NCI-H446 (cell line): ENCODE results near the gene EGLN3.
"Not testable (repeated sequence)": the region's sequence is repeated elsewhere in the genome, so short reads cannot be mapped to it uniquely, and the experiment has no call there.

Source experiments
- DNase-seq, 2 experiments: peaks; one replicate each; lab custom pipeline; 2025; lab: John Stamatoyannopoulos, UW

The EGLN3 gene

DNA sequence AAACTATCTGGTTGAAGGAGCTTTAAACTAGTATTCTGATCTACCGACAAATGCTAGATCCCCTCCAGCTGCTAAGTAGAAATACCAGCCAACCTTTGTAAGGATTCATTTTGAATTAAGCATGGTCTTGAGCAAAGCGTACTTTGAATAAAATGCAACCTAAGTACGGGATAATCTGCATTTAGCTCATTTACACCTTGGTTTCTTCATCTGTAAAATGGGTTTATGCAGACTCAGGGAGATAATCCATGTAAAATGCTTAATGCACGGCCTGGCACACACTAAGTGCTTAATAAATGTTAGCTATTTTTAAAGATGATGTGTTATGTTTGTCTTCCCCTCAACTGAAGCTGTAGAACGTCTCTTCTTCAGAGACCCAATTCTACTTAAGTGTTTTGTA, 15.9 kb downstream of the EGLN3 start:
- DNase-seq: no peak

DNA sequence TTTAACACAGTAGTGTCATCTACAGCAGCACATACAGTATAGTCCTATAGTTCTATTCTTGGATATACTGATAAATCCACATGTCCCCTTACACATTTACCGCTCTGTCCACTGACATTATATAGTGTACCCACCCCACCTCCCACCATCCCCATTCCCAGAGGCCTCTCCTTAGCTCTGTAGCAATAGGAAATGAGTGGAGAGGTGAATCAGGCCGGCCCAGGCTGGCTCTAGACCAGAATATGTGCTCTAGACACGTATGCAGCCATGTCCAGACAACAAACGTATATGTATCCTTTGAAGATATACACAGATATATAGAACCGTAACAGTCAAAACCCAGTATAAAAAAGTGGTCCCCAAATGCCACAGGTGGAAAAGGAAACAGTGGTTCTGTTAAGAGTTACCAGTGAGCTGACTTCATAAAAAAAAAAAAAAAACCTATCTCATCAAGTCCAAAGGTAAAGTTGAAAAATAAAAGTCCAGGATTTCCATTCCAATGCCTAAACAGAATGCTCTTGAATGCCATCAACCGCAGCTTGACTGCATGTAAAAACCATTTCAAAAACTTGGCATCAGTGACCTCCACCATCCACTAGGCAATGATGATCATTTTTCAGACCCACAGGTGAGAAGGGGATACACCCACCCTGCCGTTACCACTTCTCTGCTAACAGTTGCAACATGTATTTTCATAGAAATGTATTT, 16.7 kb downstream of the EGLN3 start:
- DNase-seq: peak in 1 of 2 experiments; percentile 30

DNA sequence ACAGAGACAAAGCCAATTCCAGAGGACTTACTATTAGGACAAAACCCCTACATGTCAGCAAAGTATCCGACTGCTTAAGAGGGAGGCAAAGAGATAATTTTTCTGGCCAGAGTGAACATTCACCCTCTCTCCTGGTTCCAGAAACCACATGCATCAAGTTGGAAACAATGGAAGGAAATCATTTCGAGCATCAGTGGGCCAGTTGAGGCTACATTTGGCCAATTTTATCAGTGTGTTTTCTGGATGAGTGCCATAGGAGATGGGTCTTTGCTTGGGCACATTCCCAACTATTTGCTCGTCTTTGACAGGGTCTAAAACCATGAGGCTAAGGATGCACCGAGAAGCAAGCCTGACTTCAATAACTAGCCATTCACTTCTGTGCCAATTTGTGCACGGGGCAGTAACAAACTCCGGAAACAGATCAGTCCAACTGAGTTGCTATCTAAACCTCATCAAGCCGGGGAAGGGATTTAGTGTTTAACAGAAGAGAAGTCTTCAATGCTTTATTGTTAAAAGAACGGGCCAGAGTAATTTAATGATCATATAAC, 17.4 kb downstream of the EGLN3 start:
- peak; percentile 81 to 86 for DNase-seq

DNA sequence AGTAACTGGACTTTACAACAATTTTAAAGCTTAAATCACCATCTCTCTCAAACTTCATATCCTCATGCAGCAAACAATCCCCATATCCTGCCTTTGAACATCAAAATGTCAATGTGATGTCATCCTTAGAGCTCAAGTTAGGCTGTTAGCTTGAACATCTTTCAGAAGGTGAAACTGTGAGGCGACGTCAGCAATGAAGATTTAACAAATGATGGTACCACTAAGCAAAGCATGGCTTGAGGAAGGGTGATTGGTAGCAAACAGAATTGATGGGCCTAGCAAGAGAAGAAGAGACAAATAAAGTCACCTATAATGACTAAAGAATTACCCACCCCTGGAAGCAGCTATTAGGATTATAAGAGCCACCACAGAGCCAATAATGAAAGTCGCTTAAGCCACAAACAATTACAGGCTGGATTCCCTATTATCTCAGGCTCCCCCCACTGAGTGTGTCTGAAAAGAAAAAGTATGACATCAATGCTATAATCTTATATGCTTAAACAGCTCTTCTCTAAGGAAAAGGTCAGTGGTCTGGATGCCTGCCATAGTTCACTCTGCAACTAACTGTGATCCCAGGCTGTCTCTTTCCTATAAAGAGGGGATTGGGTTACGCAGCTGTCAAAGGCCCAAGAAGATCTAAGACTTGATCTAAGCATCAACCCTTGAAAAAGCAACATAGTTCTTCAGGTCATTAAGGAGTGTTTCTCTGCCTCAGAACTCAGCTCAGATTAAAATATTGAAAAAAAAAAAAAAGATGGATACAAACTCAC, 18.1 kb downstream of the EGLN3 start:
- DNase-seq: peak in 1 of 2 experiments; percentile 66

DNA sequence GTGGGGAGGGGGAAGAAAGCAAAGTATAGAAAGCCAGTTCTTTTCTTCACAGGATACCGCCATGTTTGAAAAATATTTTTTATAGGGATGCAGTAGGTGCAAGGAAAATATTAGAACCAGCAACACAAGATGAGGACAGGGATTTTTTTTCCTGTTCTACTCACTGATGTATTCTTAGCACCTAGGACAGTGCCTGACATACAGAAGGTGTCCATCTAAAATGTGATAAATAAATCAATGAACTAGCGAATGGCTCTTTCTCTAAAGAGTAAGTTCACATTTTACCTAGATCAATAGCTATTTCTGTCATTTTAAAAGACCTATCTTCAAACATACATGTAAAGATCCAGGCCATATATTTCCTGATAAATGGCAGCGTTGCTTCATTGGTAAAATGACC, 18.8 kb downstream of the EGLN3 start:
- DNase-seq: no peak

DNA sequence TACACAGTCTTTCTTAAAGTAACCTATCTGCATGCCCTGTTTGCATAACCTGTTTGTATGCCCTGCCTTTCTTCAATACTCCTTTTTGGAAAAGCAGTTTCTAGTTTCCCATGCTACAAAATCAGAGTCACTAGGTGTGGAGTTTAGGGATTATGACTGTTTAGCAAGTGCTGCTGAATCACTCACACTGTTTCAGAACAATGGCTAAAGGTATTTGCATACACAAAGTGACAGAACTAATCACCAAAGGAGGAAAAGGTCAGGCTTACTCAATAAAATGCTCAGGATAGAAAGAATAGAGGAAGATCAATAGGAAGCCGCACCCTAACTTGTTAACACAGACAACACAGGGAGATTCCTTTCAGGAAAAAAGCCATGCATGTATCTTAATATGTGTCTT, 19.4 kb downstream of the EGLN3 start:
- DNase-seq: no peak

DNA sequence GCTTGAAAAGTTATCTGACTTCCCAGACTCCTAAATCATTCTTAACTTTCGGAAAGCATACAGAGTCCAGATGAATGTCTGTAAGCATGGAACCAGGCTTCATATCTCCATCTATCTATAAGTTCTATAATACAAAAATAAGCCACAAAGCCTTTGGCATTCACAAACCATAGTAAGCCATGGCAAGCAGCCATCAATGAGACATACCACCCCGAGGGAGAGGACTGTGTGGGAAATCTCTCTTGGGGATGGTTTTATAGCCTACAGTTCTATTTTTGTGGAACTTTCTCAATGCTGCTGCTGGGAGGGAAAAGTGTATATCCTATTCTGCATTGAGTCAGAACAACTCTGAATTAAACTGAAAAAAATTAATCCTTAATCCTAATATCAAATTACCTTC, 20.4 kb downstream of the EGLN3 start:
- DNase-seq: peak in 1 of 2 experiments; percentile 25

DNA sequence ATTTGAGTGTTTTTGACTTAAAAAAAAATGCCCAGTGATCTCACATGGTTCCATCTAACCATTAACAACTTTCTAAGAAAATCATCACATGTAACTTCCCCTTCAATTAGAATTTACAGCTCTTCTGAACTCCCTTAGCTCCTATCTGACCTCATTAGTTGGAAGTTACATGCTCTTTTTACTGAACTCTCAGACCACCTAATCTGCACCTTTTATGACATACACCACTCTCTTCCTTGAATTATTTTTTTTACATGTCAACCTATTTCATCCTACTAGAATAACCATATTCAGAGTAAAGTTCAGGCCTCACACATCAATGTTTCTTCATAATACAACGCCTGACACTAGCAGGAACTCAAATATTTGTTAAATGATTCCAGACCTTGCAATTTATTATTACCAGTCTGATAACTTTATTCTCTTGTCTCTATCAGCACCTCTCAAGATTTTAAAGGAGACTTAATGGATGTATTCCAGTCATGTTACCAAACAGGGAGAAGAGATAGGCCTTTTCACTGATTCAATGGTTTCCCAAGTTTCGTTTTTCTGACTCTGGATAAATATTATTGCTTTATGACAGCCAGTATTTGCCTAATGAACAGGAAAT, 21.0 kb downstream of the EGLN3 start:
- DNase-seq: no peak

DNA sequence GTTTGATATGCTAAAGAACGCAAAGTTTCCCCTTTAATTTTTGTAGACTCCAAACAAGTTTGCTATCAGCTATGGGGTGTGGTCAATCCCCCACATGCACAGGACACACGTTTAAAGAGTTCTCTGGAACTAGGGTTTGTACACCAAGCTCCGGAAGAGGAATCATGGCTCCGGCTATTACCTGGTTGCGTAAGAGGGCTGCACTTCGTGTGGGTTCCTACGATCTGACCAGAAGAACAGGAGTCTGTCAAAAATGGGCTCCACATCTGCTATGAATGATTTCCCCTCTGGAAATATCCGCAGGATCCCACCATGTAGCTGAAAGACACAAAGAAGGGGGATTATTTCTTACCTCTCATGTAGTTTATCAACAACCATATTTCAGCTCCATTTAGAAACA, 22.0 kb downstream of the EGLN3 start:
- DNase-seq: no peak

DNA sequence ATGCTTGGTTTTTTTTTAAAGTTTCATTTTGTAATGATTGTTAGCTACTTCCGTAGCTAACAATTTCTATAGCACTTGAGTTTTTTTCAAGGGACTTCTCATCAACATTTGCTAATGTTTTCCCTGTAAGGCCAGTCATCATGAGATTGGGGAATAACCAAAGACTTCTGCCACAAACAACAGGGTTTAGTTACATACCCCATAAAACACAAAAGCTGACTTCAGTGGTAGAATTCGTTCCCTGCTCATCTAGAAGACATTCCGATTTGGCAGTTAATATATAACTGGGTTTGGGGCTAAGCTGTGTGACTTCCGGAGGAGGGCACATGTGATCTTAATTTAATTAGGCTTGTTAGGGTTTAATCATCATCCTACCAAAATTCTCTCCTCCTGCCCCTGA, 22.9 kb downstream of the EGLN3 start:
- no peak for DNase-seq

DNA sequence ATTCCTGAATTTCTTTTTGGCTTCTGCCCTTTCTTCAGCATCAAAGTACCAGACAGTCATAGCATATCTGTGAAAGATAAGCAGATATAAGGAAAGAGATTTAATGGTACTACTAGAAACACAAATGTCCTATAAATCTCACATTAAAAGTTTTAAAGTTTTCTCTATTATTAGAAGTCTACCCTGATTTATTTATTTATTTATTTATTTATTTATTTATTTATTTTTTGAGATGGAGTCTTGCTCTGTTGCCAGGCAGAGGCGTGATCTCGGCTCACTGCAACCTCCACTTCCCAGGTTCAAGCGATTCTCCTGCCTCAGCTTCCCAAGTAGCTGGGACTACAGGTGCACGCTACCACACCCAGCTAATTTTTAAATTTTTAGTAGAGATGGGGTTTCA, 23.9 kb downstream of the EGLN3 start:
- not testable (repeated sequence) for DNase-seq

DNA sequence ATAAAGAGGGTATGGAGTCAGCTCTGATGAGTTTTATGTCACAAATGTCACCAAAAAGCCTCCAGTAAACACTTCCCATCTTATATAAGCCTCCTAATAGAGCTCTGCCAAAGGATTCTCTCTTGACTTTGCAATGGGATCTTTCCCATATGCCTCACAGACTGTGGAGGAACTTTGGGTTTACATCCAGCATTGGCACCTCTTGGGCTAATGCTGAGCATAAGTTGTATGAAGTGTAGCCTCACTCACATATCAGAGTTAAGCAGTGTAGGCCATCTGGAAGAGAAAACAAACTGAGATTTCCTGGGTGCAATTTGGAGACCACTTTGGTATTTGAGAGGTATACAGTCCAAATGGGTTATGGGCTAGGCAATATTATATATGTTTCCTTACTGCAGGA, 24.9 kb downstream of the EGLN3 start:
- DNase-seq: no peak

DNA sequence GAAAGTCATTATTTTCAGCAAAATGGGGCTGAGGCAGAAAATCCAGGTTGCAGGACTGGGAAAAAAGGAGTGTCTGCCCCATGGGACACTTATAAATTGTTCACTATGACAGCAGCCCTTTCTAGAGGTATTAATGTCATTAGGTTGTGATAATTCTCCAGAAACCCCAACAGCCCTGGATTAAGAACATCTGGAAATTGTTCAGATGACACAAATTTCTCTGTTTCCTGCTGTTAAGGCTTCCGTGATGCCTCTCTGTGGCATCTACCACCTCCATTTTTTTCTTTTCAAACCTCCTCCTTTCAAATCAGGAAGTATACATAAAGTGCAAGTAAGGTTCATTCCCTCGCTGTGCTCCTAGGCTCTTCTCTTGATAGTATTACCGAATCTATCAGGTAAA, 25.6 kb downstream of the EGLN3 start:
- DNase-seq: no peak

DNA sequence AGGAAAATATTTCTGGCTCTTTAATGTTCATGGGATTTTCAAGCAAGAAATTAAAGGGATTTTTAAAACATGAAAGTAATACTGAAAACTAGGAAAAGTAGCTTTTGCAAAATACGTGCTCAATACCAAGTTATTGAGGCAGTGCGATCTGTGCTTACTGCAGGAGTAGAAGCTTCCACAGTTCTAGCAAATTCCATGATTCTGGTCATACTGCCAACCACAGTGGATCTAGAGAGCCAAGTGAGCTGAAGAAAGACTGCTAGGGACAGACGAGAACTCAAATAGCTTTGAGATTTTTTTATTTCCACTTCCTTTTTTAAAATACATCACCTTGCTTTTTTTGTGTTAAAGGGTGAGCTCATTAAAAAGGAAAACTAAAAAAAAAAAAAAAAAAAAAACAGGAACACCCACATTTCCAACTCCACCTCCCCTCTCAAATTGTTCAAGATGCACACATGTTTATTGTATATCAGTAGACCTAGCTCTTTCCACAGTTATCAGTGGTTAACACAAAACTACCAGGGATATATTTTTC, 26.2 kb downstream of the EGLN3 start:
- DNase-seq: no peak

DNA sequence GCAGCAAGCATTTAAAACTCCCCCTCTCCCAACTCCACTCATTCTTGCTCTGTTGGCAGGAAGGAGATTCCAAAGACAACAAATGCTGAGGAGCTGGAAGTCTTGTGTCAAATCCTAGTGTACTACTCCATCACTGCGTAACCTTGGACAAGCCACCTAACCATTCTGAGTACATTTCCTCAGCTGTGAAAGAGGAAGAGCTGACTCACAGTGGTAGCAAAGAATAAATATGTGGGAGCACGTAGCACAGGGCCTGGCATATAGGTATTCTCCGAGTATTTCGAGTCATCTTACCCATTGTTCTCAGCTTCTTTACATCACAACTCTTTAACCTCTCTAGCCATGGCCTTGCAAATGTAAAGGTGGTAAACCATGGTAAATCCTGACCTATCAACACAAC, 28.7 kb downstream of the EGLN3 start:
- DNase-seq: no peak

DNA sequence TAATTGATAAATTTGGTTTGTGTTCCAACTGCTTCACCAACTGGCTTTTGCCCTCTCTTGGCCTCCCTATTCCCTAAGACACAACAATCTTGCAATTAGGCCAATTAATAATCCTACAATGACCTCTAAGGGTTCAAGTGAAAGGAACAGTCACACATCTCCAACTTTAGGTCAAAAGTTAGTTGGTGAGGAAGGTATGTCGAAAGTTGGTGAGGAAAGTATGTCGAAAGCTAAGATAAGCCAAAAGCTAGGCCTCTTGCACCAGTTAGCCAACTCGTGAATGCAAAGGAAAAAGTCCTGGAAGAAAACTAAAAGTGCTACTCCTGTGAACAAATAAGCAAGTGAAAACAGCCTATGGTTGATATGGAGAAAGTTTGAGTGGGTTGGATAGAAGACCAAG, 32.6 kb downstream of the EGLN3 start:
- DNase-seq: no peak

DNA sequence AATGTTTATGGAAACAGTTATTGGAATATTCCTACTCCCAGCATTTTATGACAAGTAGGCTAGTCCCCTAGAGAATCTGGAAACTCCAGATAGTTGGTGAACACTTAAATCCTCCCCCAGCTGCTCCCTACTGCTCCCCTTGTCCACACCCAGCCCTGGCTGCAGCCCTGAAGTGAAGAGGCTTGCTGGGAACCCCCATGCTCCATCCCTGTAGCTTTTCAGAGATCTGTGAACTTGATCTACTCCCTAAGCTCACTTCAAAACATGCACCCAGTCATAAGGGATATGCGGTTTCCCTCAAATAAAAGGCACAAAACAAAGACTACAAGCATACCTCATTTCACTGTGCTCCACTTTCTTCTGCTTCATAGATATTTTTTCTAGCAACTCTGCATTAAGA, 33.2 kb downstream of the EGLN3 start:
- DNase-seq: no peak

DNA sequence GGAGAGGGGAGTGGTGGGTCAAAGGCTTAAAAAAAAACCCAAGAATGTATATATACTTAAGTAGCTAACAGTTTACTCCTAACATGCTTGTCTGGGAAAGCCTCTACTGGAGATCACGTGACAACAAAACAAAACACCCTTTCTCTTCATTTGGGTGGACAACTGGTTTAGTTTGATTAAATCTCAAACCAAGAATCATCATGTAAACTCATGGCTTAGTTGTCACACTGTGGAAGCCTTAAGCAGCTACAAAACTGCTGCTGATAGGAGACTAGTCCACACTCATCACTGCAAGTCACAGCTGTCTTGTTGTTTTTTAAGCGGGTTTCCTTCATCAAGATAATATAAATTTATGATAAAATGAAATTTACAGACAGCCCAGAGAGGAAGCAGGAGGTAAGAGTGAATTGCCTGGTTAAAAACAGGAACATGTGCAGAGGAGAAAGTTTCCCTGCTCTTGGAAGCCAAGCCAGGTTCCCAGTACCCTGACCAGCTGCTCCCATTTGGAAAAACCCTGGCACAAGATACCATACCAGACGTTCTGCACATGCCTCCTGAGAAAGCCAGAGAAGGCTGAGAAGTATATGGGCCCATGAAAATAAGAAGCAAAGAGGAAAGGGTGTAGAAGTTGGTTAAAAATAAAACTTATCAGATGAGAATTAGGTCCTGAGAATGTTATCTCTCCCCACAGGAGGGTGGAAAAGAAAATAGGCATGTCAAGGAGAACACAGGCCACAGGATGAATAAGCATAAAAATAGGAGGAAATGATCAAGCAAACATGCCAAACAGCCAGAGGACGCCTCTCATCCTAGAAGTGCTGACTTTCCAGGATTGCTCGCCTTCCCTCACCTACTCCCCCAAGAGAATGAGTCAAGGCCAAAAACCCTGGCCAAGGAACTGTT, 34.0 kb downstream of the EGLN3 start:
- DNase-seq: peak; percentile 65 to 89

DNA sequence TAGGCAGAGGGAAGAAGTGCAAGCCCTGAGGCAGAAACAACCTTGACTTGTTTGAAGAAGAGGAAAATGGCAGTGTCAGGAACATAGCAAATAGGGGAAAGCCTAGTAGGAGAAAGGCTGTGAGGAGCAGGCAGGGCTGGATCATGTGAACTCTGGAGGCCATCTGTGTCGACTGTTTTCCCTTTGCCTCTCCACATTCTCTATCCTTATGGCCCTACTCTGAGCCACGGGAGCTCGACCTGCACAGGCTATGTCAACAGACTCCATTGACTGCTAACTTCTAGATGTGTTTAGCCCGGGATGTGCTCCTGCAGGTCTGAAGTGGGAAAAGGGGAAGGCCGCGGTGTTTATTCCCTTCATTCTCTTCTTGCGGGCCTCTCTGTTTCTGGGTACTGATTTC, 35.2 kb downstream of the EGLN3 start:
- DNase-seq: no peak

DNA sequence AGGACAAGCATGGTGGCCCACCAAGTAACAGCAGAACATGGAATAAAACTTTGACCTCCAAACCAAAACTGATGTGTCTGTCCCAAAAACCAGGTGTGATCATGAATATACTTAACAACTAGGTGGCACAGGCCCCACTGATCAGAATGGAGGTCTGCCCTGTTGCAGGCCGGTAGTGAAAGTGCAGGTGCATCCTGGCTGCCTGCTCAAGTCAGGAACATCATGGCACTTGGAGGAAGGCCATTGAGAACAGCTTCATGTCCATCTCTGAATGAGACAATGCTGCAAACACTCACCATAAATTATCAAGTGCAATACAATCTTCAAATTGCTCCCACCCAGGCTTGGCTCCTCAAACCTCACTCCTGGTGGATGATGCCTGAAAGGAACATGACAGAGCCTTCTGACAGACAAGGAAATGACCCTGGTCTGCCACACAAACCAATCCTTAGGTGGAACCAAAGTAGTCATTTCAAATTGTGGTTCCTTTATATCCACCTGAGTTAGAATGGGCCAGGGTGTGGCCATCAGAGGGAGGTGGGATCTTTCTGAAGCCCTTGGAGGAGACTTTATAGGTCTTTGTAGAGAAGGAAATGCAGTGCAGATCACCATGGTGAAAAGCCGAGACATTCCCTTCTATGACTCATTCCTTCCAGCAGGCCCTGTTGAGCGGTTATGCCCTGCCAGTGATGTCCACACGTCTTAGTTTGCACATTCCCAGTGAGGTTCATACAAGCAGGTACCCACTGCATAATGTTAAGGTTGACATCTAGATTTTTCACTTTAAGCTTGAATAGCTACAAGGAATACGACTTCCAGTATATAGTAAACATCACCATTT, 36.0 kb downstream of the EGLN3 start:
- peak in 1 of 2 experiments; percentile 15 for DNase-seq

DNA sequence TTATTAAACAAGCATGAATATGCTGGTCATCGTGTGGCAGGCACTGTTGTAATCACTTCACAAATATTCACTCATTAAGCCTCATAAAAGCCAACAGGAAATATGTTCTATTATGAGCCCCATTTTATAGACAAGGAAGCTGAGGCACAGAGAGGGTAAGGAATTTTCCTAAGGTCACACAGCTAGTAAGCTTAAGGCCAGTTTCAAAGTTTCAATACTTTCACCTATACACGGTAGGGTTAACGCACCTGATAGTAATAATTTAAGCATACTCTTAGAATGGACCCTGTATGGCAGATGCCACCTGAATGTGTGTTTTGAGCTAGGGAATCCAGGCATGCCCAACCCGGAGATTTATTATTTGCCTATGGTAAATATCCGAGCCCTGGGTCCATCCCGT, 39.8 kb downstream of the EGLN3 start:
- DNase-seq: no peak
